ENCODE data around the gene DDX56.

Gene DDX56

GRCh38 chr7:44517175-44517574 is 56.5 kb downstream of the DDX56 start:
- Histone ChIP-seq H3K36me3 (ENCODE audit: control insufficient read depth in 2 of 2, insufficient read depth in 2 of 2, low read length in 2 of 2) (peaks cover 0 to 3% of the 10 kb centered on the region in 2 donors), H3K9me3 (ENCODE audit: control insufficient read depth in 2 of 2, low read length in 2 of 2) (no peaks in the 10 kb centered on the region), H3K4me1 (ENCODE audit: control insufficient read depth, insufficient read depth, low read length) (no peaks in the 10 kb centered on the region), H3K27me3 (ENCODE audit: control insufficient read depth in 1 of 2, insufficient read depth in 2 of 2, low read length in 2 of 2) (no peaks in the 10 kb centered on the region), H3K9ac (ENCODE audit: low read length in 2 of 2) (no peak overlapping the region), H3K27ac (ENCODE audit: low read length) (no peak overlapping the region), H3K4me3 (ENCODE audit: low read length in 2 of 2) (no peak overlapping the region)

Data from stomach smooth muscle (tissue), 2 donors.